Ishikawa (cell line): ENCODE results near the gene RAD9A.

Experiments used
- CEBPB ChIP-seq: IDR thresholded peaks from 2 replicates; pipeline ENCODE4 v1.6.1; 2012
- CREB1 ChIP-seq: IDR thresholded peaks from 2 replicates; pipeline ENCODE4 v1.6.1; 2012; ENCODE audit warnings: low read depth
- EGR1 ChIP-seq: IDR thresholded peaks from 2 replicates; pipeline ENCODE4 v1.6.1; 2012
- EP300 ChIP-seq: IDR thresholded peaks from 2 replicates; pipeline ENCODE4 v1.6.1; 2012; ENCODE audit warnings: borderline replicate concordance
- FOXM1 ChIP-seq: IDR thresholded peaks from 2 replicates; pipeline ENCODE4 v1.6.1; 2012; ENCODE audit warnings: low read depth, borderline replicate concordance
- MAX ChIP-seq: IDR thresholded peaks from 2 replicates; pipeline ENCODE4 v1.6.1; 2012
- NFIC ChIP-seq: IDR thresholded peaks from 2 replicates; pipeline ENCODE4 v1.6.1; 2012
- RAD21 ChIP-seq: IDR thresholded peaks from 2 replicates; pipeline ENCODE4 v1.6.1; 2012; ENCODE audit warnings: low read depth
- REST ChIP-seq: IDR thresholded peaks from 2 replicates; pipeline ENCODE4 v1.6.1; 2012; ENCODE audit warnings: low read depth, mild to moderate bottlenecking
- TAF1 ChIP-seq: IDR thresholded peaks from 2 replicates; pipeline ENCODE4 v1.6.1; 2012; ENCODE audit warnings: low read depth, mild to moderate bottlenecking
- TCF12 ChIP-seq: IDR thresholded peaks from 2 replicates; pipeline ENCODE4 v1.6.1; 2012; ENCODE audit warnings: low read depth
- TEAD4 ChIP-seq: IDR thresholded peaks from 2 replicates; pipeline ENCODE4 v1.6.1; 2012
- YY1 ChIP-seq: IDR thresholded peaks from 2 replicates; pipeline ENCODE4 v1.6.1; 2012; ENCODE audit warnings: low read depth
- ZBTB7A ChIP-seq: IDR thresholded peaks from 2 replicates; pipeline ENCODE4 v1.6.1; 2012; ENCODE audit warnings: low read depth
- TF ChIP-seq, protein P1 (sequence below): IDR thresholded peaks from 2 replicates; pipeline ENCODE4 v1.6.1; 2012

RAD9A gene

GRCh38 chr11:67409781-67410368 is 18.1 kb downstream of the RAD9A start:
- TF ChIP-seq CREB1 (no peak), FOXM1 (no peak), NFIC (no peak), MAX (no peak), TEAD4 (no peak), EP300 (no peak), ZBTB7A (no peak), TAF1 (no peak), TCF12 (no peak)

DNA sequence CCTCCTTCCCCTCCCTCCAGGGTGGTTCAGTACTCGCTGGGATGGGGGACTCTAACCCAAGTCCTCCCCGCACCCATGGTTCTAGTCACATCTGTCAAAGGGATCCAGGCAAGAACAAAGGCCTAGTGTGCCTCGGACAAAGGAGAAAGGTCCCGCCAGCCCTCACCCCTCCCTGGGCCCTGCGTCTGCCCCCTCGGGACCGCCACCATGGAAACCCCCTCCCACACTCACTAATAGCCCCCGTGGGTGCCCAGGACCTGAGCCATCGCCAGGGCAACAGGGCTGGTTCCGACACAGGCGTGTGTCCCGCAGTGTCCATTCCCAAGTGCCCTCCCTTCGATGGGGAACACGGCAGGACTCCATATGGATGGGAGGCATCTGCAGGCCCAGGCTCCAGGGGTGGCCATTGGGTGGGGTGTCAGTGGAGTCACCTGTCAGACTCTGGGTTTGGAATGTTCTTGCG is 18.6 kb downstream of the RAD9A start:
- TF ChIP-seq TEAD4 (no peak), EP300 (no peak), TCF12 (no peak)
- TF ChIP-seq, protein P1, sequence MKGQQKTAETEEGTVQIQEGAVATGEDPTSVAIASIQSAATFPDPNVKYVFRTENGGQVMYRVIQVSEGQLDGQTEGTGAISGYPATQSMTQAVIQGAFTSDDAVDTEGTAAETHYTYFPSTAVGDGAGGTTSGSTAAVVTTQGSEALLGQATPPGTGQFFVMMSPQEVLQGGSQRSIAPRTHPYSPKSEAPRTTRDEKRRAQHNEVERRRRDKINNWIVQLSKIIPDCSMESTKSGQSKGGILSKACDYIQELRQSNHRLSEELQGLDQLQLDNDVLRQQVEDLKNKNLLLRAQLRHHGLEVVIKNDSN, result no peak

DNA sequence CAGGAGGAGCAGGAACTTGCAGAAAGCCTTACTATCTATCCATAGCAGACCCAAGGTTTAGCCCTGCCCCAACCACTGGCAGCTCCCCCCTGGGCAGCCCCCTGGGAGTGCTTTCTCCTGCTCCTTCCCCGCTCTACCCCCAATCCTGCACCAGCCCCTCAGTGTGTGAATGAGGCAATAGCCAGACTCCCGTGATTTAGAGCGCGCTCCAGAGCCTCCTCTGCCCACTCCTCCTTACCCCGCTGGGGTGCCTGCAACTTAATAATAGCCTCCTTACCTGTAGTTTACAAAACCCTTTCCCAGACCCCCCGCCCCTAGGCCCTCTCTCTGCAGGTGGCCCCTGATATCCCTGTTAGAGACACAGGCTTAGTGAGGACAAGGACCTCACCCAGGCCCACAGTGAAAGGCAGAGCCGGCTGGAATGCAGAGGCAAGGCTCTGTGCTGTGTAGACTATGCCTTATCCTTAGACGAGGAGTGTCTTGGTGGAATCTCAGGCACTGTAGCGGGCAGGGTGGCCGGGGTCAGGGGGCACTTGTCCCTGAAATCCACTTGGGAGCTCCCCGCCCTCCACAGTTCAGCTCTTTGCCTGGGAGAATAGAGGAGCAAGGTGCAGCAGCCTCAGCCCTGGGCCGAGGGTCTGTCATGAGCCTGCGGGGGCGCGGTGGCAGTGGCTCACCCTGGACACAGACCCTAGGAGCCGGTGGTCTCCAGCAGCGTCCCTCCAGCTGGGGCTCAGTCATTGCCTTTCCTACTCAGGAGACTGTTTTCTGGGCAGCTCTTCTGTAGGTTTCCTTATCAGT is 19.4 kb downstream of the RAD9A start:
- TF ChIP-seq EP300, result no peak
- TF ChIP-seq ZBTB7A, result no peak
- no peak for TF ChIP-seq EGR1
- TF ChIP-seq FOXM1, result no peak
- TF ChIP-seq RAD21, result no peak
- no peak for TF ChIP-seq MAX
- no peak for TF ChIP-seq YY1
- TF ChIP-seq TCF12, result no peak

DNA sequence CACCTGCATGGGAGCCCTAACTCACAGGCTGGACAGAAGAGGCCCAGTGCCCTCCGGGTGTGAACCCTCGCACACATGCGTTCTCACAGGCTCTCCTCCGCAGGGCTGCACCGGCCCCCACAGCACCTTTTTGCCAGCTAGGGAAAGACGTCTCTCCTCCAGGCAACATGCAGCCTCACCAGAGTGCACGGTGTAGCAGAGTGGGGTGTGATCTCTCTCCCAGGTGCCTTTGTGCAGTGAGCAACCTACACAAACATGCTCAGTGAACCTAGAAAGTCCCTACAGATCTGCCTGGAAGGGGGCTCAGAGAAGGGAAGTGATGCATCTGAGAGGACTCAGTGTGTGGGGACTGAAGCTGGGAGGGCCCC is 20.0 kb downstream of the RAD9A start:
- TF ChIP-seq FOXM1 (no peak), TEAD4 (no peak), YY1 (no peak), MAX (no peak), NFIC (no peak), EP300 (no peak), REST (no peak), RAD21 (no peak), TAF1 (no peak), TCF12 (no peak), ZBTB7A (no peak), EGR1 (no peak), CREB1 (no peak), CEBPB (no peak)
- TF ChIP-seq, protein P1, result no peak

- TF ChIP-seq CREB1 (no peak), NFIC (no peak), TCF12 (no peak), ZBTB7A (no peak), YY1 (no peak), MAX (no peak), TAF1 (no peak), CEBPB (no peak), RAD21 (no peak), FOXM1 (no peak), TEAD4 (no peak), EP300 (no peak)
- TF ChIP-seq, protein P1, result no peak
Observed at GRCh38 chr11:67412495-67413179, 20.9 kb downstream of the RAD9A start.

GRCh38 chr11:67413266-67413849 is 21.6 kb downstream of the RAD9A start:
- TF ChIP-seq TAF1 (no peak), REST (no peak), TCF12 (no peak), CEBPB (no peak), EP300 (no peak), TEAD4 (no peak), EGR1 (no peak), CREB1 (no peak), MAX (no peak), ZBTB7A (no peak), YY1 (no peak)
- TF ChIP-seq, protein P1, result no peak
